Testis (tissue), 3 donors: ENCODE measurements around the gene NRP1. TPM values are rescaled to one million over a fixed set of nuclear protein-coding genes. Genes with fewer than 3 reads are reported as not detected.

Experiments used
- DNase-seq: peaks from one replicate; pipeline ENCODE4 v3.0.0-alpha.2; 2019
- H3K27ac ChIP-seq, 2 donors: fragments of 200-600 bp; sonication (generic); one replicate each; pipeline ENCODE4 v1.5.1; 2019
- H3K27me3 ChIP-seq: fragments of 200-600 bp; sonication (generic); one replicate; pipeline ENCODE4 v1.5.1; 2019
- H3K36me3 ChIP-seq: fragments of 200-600 bp; sonication (generic); one replicate; pipeline ENCODE4 v1.5.1; 2017; ENCODE audit warnings: low read depth; ENCODE audit errors: missing control alignments
- H3K4me1 ChIP-seq: fragments of 200-600 bp; sonication (generic); one replicate; pipeline ENCODE4 v1.5.1; 2019
- H3K4me3 ChIP-seq, 2 donors: fragments of 200-600 bp; sonication (generic); one replicate each; pipeline ENCODE4 v1.5.1; 2017 to 2019
- H3K9me3 ChIP-seq: fragments of 200-600 bp; sonication (generic); one replicate; pipeline ENCODE4 v1.5.1; 2017
- POLR2A ChIP-seq: fragments of 450-650 bp; IDR thresholded peaks from one replicate; pipeline ENCODE4 v1.6.1; 2017; ENCODE audit warnings: antibody characterized with exemption, mild to moderate bottlenecking, moderate library complexity
- WGBS, 2 donors: methylation state at CpG; one replicate each; pipeline ENCODE4 v1.1.5; 2018; 5-methylcytosine and 5-hydroxymethylcytosine counted together
- intact Hi-C: fragments of 100-400 bp; cut with DNase I; formaldehyde crosslinking; loops from one replicate; pipeline ENCODE4 v1.15.1; 2023; ENCODE audit warnings: low total_unique reads
- polyA plus RNA-seq: library from polyadenylated mRNA; stranded (reverse); fragments of 350-450 nt; fragmentation: Illumina TruSeq; extraction: RNeasy Lipid Tissue Mini Kit (QIAGEN cat#74804); gene quantifications from one replicate; pipeline ENCODE4 v1.2.3, GENCODE V29; 2014; ENCODE audit warnings: low read depth, low replicate concordance; ENCODE audit not compliant: insufficient read depth
- total RNA-seq, 2 donors: library from RNA; depleted of rRNA; stranded (reverse); fragments of >200 nt; gene quantifications; one replicate each; pipeline ENCODE4 v1.2.3, GENCODE V29; 2016
- TF ChIP-seq, protein P1 (sequence below), 3 experiments: fragments of 450-650 bp in 2 of 3; fragments of 200-600 bp in 1 of 3; sonication (generic) in 1 of 3; IDR thresholded peaks; one replicate each; pipeline ENCODE4 v1.5.1; 2016 to 2019; ENCODE audit warnings: antibody characterized with exemption in 3 of 3, mild to moderate bottlenecking in 2 of 3, moderate library complexity in 1 of 3

Gene NRP1
- total and polyA plus RNA-seq, 3 donors from 2014 or later, result 15.9 to 23.8 (median 17.1) TPM

DNA sequence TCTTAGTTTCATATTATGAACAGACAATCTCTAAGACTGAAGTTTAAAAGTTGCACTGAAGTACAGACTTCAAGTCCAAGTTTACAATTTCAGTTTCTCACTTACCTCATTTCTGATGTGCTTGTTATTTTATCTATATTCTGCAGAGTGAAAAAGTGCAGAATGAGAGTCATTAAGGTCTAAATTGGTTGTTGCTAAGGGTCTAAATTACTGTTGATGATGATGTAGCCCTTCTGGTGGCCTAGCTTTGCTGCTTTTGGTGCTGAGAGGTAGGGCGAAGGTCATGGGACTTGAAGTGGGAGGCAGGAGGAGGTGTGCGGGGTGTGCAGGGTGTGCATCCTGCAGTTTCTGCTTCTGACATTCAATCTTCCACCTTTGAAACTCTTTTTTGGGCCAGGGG is 38.8 kb upstream of the NRP1 start:
- no peaks in the 10 kb centered on the region for H3K27me3 ChIP-seq
- H3K4me1 ChIP-seq, result no peaks in the 10 kb centered on the region
- no peak overlapping the region for H3K27ac ChIP-seq
- TF ChIP-seq, protein P1, sequence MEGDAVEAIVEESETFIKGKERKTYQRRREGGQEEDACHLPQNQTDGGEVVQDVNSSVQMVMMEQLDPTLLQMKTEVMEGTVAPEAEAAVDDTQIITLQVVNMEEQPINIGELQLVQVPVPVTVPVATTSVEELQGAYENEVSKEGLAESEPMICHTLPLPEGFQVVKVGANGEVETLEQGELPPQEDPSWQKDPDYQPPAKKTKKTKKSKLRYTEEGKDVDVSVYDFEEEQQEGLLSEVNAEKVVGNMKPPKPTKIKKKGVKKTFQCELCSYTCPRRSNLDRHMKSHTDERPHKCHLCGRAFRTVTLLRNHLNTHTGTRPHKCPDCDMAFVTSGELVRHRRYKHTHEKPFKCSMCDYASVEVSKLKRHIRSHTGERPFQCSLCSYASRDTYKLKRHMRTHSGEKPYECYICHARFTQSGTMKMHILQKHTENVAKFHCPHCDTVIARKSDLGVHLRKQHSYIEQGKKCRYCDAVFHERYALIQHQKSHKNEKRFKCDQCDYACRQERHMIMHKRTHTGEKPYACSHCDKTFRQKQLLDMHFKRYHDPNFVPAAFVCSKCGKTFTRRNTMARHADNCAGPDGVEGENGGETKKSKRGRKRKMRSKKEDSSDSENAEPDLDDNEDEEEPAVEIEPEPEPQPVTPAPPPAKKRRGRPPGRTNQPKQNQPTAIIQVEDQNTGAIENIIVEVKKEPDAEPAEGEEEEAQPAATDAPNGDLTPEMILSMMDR (IDR thresholded peaks at IDR 0.05), result no peak
- no peak for TF ChIP-seq POLR2A
- 91 to 93% methylated on average over 2 of the region's 2 CpGs for WGBS, 2 donors
- H3K9me3 ChIP-seq, result no peaks in the 10 kb centered on the region
- no peaks in the 10 kb centered on the region for H3K36me3 ChIP-seq
- no peak overlapping the region for H3K4me3 ChIP-seq
- intact Hi-C loops, result no loop called here
- no peak for DNase-seq

GRCh38 chr10:33371234-33371633 is 36.8 kb upstream of the NRP1 start:
- no peaks in the 10 kb centered on the region for H3K36me3 ChIP-seq
- WGBS, 2 donors, result 69 to 83% methylated on average over 4 of the region's 4 CpGs
- no peak overlapping the region for H3K4me3 ChIP-seq
- no peaks in the 10 kb centered on the region for H3K27me3 ChIP-seq
- no peak overlapping the region for H3K27ac ChIP-seq
- no peaks in the 10 kb centered on the region for H3K9me3 ChIP-seq
- TF ChIP-seq POLR2A, result no peak
- TF ChIP-seq, protein P1 (IDR thresholded peaks at IDR 0.05), result no peak
- intact Hi-C loops, result no loop called here
- DNase-seq, result no peak
- no peaks in the 10 kb centered on the region for H3K4me1 ChIP-seq

GRCh38 chr10:33370434-33370930 is 36.0 kb upstream of the NRP1 start:
- DNase-seq, result no peak
- H3K9me3 ChIP-seq, result no peaks in the 10 kb centered on the region
- intact Hi-C loops, result no loop called here

GRCh38 chr10:33368086-33368485 is 33.6 kb upstream of the NRP1 start:
- H3K4me1 ChIP-seq, result no peaks in the 10 kb centered on the region
- no peaks in the 10 kb centered on the region for H3K9me3 ChIP-seq
- no peaks in the 10 kb centered on the region for H3K27me3 ChIP-seq
- TF ChIP-seq, protein P1 (IDR thresholded peaks at IDR 0.05), result no peak
- no peak for TF ChIP-seq POLR2A
- no peak overlapping the region for H3K27ac ChIP-seq
- no peak for DNase-seq
- intact Hi-C loops, result no loop called here
- WGBS, 2 donors, result 90 to 91% methylated on average over 4 of the region's 4 CpGs
- H3K4me3 ChIP-seq, result no peak overlapping the region
- no peaks in the 10 kb centered on the region for H3K36me3 ChIP-seq

More at GRCh38 chr10:33370434-33370930, 36.0 kb upstream of the NRP1 start:
- H3K4me1 ChIP-seq, result no peaks in the 10 kb centered on the region
- H3K27ac ChIP-seq, result no peak overlapping the region
- H3K27me3 ChIP-seq, result no peaks in the 10 kb centered on the region
- no peaks in the 10 kb centered on the region for H3K36me3 ChIP-seq
- 90 to 95% methylated on average over 2 of the region's 2 CpGs for WGBS, 2 donors
- H3K4me3 ChIP-seq, result no peak overlapping the region
- TF ChIP-seq, protein P1 (IDR thresholded peaks at IDR 0.05), result no peak
- TF ChIP-seq POLR2A, result no peak

DNA sequence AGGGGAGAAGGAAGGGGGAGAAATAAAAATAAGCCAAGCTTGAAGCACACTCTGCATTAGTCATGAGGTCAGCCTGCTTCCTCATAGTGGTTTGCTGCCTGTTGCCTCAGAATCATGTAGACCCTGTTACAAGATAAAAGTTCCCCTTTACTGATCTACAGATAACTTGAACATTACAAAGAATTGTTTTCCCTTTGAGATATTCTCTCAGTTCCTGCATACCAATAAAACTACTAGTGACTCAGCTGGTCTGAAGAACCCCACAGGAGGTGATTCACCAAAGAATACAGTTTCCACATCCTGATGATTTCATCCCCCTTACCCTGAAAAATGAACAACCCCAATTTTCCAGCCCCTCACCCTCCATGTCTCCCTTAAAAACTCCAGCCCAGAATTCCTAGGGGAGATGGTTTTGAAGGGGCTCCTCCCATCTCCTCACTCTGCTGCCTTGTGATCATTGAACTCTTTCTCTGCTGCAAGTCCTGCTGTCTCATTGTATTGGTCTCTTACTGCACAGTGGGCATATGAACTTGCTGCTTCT is 31.5 kb upstream of the NRP1 start:
- TF ChIP-seq, protein P1 (IDR thresholded peaks at IDR 0.05), result no peak
- TF ChIP-seq POLR2A, result no peak
- H3K27me3 ChIP-seq, result no peaks in the 10 kb centered on the region
- no peaks in the 10 kb centered on the region for H3K9me3 ChIP-seq
- no peaks in the 10 kb centered on the region for H3K4me1 ChIP-seq
- DNase-seq, result no peak
- no peak overlapping the region for H3K4me3 ChIP-seq
- H3K36me3 ChIP-seq, result no peaks in the 10 kb centered on the region
- intact Hi-C loops, result no loop called here
- no peak overlapping the region for H3K27ac ChIP-seq
